Tibial artery (tissue), 4 donors: ENCODE results near the gene SYK.

Experiments
- DNase-seq, 2 donors: peaks; one replicate each; pipeline ENCODE4 v3.0.0-alpha.2; 2019
- H3K27ac ChIP-seq, 2 donors: fragments of 200-600 bp; sonication (generic) in 1 of 2; 1 replicate in 1 of 2; 2 replicates in 1 of 2; pipeline ENCODE4 v1.5.1; 2018 to 2019; ENCODE audit warnings: mild to moderate bottlenecking in 1 of 2
- H3K27me3 ChIP-seq, 2 donors: fragments of 200-600 bp; sonication (generic) in 1 of 2; one replicate each; pipeline versions ENCODE4 v1.5.1 to v1.6.0; 2016 to 2019
- H3K36me3 ChIP-seq, 3 donors: fragments of 200-600 bp; sonication (generic) in 2 of 3; one replicate each; pipeline ENCODE4 v1.5.1; 2016 to 2019; ENCODE audit warnings: mild to moderate bottlenecking in 2 of 3
- H3K4me1 ChIP-seq, 4 donors: fragments of 200-600 bp; sonication (generic) in 2 of 4; 1 replicate in 3 of 4; 2 replicates in 1 of 4; pipeline ENCODE4 v1.5.1; 2016 to 2019
- H3K4me3 ChIP-seq, 2 donors: fragments of 200-600 bp; sonication (generic) in 1 of 2; 1 replicate in 1 of 2; 2 replicates in 1 of 2; pipeline ENCODE4 v1.5.1; 2018 to 2019; ENCODE audit warnings: mild to moderate bottlenecking in 2 of 2
- H3K9me3 ChIP-seq, 3 donors: fragments of 200-600 bp; sonication (generic) in 1 of 3; one replicate each; pipeline ENCODE4 v1.5.1; 2016 to 2019
- intact Hi-C: fragments of 100-400 bp; cut with DNase I; formaldehyde crosslinking; loops from one replicate; pipeline ENCODE4 v1.15.0; 2023; ENCODE audit warnings: low total_unique reads
- TF ChIP-seq, protein P1 (sequence below), 2 experiments: fragments of 200-600 bp in 1 of 2; fragments of 450-650 bp in 1 of 2; IDR thresholded peaks; one replicate each; pipeline ENCODE4 v1.5.1; 2017 to 2019; ENCODE audit warnings: antibody characterized with exemption in 2 of 2, mild to moderate bottlenecking in 1 of 2, moderate library complexity in 1 of 2

SYK gene

GRCh38 chr9:90770927-90771326 is 30.7 kb upstream of the SYK start:
- Histone ChIP-seq H3K4me3 (no peak overlapping the region), H3K27ac (no peak overlapping the region), H3K36me3 (no peaks in the 10 kb centered on the region), H3K4me1 (no peaks in the 10 kb centered on the region), H3K9me3 (no peaks in the 10 kb centered on the region), H3K27me3 (no peaks in the 10 kb centered on the region)
- TF ChIP-seq, protein P1, sequence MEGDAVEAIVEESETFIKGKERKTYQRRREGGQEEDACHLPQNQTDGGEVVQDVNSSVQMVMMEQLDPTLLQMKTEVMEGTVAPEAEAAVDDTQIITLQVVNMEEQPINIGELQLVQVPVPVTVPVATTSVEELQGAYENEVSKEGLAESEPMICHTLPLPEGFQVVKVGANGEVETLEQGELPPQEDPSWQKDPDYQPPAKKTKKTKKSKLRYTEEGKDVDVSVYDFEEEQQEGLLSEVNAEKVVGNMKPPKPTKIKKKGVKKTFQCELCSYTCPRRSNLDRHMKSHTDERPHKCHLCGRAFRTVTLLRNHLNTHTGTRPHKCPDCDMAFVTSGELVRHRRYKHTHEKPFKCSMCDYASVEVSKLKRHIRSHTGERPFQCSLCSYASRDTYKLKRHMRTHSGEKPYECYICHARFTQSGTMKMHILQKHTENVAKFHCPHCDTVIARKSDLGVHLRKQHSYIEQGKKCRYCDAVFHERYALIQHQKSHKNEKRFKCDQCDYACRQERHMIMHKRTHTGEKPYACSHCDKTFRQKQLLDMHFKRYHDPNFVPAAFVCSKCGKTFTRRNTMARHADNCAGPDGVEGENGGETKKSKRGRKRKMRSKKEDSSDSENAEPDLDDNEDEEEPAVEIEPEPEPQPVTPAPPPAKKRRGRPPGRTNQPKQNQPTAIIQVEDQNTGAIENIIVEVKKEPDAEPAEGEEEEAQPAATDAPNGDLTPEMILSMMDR (IDR thresholded peaks at IDR 0.05): no peak
- DNase-seq: no peak
- intact Hi-C loops: loop anchor here (10.0 kb wide), 1 partner anchor 56 kb away; no protein-coding TSS in a partner anchor

DNA sequence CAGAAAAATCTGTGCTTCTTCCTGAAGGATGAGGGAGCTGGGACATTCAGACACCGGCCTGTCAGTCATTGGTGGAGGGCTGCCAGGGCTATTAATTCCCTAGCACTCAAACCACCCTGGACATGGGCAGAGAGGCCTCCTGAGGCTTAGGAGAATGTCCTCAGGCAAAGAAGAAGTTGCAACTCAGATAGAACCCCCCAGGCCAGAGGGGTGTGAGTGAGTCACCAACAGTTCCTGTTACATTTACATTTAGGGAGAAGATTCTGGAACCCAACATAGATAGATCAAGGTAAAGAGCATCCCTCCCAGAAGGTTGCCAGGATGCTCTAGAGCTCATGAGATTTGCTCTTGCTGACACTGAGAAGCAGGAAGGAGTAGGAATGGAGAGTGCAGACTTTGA is 29.2 kb upstream of the SYK start:
- H3K4me1 ChIP-seq: no peaks in the 10 kb centered on the region
- DNase-seq: no peak
- no peaks in the 10 kb centered on the region for H3K27me3 ChIP-seq
- no peaks in the 10 kb centered on the region for H3K9me3 ChIP-seq
- H3K27ac ChIP-seq: no peak overlapping the region
- H3K36me3 ChIP-seq: no peaks in the 10 kb centered on the region
- H3K4me3 ChIP-seq: no peak overlapping the region
- intact Hi-C loops: loop anchor here (10.0 kb wide), 1 partner anchor 58 kb away; no protein-coding TSS in a partner anchor
- TF ChIP-seq, protein P1 (IDR thresholded peaks at IDR 0.05): no peak

DNA sequence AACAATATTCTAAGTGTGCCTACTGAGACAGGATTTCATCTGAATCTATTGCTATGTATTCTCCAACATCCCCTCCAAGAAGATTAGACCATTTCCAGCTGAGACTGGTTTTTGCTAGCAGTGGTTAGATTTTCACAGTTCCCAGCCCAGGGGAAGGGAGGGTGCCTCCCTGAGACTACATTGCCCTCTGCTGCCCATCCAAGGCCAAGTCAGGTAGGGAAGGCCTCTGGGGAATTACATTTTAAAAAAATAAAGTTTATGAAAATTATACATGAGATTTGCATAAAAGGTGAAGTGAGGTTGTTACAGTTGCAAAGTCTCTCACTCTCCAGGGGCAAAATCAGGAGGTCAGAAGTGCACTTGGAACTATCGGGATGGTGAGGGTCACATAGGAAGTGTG is 28.0 kb upstream of the SYK start:
- H3K27ac ChIP-seq: no peak overlapping the region
- no peak overlapping the region for H3K4me3 ChIP-seq
- no peaks in the 10 kb centered on the region for H3K4me1 ChIP-seq
- H3K36me3 ChIP-seq: no peaks in the 10 kb centered on the region
- H3K9me3 ChIP-seq: no peaks in the 10 kb centered on the region
- no peak for DNase-seq
- intact Hi-C loops: loop anchor here (10.0 kb wide), 1 partner anchor 59 kb away; no protein-coding TSS in a partner anchor
- TF ChIP-seq, protein P1 (IDR thresholded peaks at IDR 0.05): no peak
- H3K27me3 ChIP-seq: no peaks in the 10 kb centered on the region

DNA sequence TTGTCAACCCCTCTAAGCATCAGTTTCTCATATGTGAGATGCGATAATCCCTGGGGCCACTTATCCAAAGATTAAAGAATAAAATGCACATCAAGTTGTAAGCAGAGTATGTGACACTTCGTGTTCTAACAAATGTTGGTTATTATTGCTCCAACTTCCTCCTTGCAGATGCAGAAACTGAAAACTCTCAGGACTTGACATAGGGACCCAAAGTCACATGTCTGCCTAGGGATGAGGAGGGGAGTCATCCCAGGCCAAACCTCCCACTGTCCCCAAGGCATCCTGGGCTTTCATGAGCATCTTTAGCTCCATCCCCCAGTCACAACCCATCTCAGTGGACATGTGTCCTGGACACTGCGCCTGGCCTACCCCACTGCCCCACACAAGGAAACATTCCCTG is 27.5 kb upstream of the SYK start:
- H3K4me1 ChIP-seq: no peaks in the 10 kb centered on the region
- no peak for DNase-seq
- TF ChIP-seq, protein P1 (IDR thresholded peaks at IDR 0.05): no peak
- H3K4me3 ChIP-seq: no peak overlapping the region
- H3K27ac ChIP-seq: no peak overlapping the region
- intact Hi-C loops: loop anchor here (10.0 kb wide), 1 partner anchor 59 kb away; no protein-coding TSS in a partner anchor
- H3K36me3 ChIP-seq: no peaks in the 10 kb centered on the region
- no peaks in the 10 kb centered on the region for H3K9me3 ChIP-seq
- no peaks in the 10 kb centered on the region for H3K27me3 ChIP-seq

DNA sequence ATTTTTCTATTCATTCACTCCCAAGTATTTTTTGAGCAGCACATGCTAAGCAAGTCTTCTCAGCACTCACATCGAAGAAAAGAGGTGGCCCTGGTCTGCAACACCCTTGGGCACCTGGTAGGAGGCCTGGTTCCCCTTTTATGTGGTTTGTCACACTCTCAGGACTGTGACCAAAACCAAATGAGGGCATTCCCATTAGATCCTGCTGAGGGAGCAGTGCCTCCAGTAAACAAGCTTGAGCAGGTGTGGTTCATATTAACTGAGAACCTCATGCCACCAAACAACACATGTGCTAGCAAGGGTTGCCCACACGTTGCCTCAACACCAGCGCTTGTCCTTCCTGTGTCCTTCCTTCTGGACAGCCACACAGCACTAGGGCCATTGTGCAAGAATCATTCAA is 26.9 kb upstream of the SYK start:
- TF ChIP-seq, protein P1 (IDR thresholded peaks at IDR 0.05): no peak
- intact Hi-C loops: loop anchor here (10.0 kb wide), 1 partner anchor 60 kb away; no protein-coding TSS in a partner anchor
- H3K36me3 ChIP-seq: no peaks in the 10 kb centered on the region
- H3K4me1 ChIP-seq: no peaks in the 10 kb centered on the region
- no peak overlapping the region for H3K27ac ChIP-seq
- no peaks in the 10 kb centered on the region for H3K9me3 ChIP-seq
- DNase-seq: no peak
- H3K27me3 ChIP-seq: no peaks in the 10 kb centered on the region
- no peak overlapping the region for H3K4me3 ChIP-seq

DNA sequence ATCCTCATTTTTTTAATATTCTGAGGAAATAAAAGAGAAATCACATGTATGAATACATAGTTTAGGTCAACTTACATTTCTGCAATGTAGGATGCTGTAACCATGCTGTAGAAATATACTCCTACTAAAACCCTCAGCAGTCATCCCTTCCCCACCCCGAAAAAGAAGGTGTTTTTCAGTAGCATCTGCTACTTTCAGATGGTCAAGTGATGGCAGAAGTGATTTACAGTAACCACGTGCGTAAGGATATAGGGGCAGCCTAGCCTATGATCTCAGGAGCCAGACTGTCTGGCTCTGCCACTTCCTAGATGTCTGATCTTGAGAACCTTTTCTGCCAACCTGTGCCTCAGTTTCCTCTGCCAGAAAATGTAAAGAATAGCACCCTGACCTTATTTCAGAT is 26.0 kb upstream of the SYK start:
- no peaks in the 10 kb centered on the region for H3K9me3 ChIP-seq
- H3K4me1 ChIP-seq: no peaks in the 10 kb centered on the region
- no peak for DNase-seq
- H3K36me3 ChIP-seq: no peaks in the 10 kb centered on the region
- no peak overlapping the region for H3K27ac ChIP-seq
- H3K27me3 ChIP-seq: no peaks in the 10 kb centered on the region
- TF ChIP-seq, protein P1 (IDR thresholded peaks at IDR 0.05): no peak
- intact Hi-C loops: loop anchor here (10.0 kb wide), 1 partner anchor 61 kb away; no protein-coding TSS in a partner anchor
- H3K4me3 ChIP-seq: no peak overlapping the region
